HEK293 (cell line): Measurements from ENCODE around the gene CBR4.

Experiments used
- ZBTB21 ChIP-seq: fragments of 450-650 bp; formaldehyde crosslinking; IDR thresholded peaks from 2 replicates; pipeline ENCODE4 v1.5.1; 2017; ENCODE audit warnings: missing biosample characterization, missing genetic modification characterization
- TF ChIP-seq, protein P1 (sequence below): IDR thresholded peaks from 2 replicates; pipeline ENCODE4 v1.6.1; 2011; ENCODE audit warnings: mild to moderate bottlenecking, low read depth, low read length, borderline replicate concordance
- TF ChIP-seq, protein P2 (sequence below): fragments of 450-650 bp; formaldehyde crosslinking; IDR thresholded peaks from 2 replicates; pipeline ENCODE4 v1.5.1; 2016; ENCODE audit warnings: missing biosample characterization, missing genetic modification characterization
- TF ChIP-seq, protein P3 (sequence below): fragments of 450-650 bp; formaldehyde crosslinking; IDR thresholded peaks from 2 replicates; pipeline ENCODE4 v1.5.1; 2016; ENCODE audit warnings: missing biosample characterization, missing genetic modification characterization

DNA sequence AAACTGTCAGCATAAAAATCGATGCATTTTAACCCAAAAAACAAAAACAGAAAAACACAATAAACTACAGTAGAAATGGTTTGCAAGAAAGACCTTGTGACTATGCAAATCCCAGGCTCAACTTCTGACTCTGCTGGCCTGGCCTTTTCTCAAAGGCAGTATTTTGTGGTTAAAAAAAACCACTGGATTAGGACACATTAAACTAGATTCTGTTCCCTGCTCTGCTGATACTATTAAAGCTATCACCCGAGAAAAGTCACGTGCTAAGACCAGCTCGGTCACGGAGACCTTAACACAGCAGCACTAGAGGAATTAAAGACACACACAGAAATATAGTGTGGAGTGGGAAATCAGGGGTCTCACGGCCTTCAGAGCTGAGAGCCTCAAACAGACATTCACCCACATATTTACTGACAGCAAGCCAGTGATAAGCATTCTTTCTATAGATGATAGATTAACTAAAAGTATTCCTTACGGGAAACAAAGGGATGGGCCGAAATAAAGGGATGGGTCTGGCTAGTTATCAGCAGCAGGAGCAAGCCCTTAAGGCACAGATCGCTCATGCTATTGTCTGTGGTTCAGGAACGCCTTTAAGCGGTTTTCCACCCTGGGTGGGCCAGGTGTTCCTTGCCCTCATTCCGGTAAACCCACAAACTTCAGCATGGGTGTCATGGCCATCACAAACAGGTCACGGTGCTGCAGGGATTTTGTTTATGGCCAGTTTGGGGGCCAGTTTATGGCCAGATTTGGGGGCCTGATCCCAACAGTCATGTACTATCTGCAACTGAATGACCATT is 16.1 kb downstream of the CBR4 start:
- TF ChIP-seq, protein P1, sequence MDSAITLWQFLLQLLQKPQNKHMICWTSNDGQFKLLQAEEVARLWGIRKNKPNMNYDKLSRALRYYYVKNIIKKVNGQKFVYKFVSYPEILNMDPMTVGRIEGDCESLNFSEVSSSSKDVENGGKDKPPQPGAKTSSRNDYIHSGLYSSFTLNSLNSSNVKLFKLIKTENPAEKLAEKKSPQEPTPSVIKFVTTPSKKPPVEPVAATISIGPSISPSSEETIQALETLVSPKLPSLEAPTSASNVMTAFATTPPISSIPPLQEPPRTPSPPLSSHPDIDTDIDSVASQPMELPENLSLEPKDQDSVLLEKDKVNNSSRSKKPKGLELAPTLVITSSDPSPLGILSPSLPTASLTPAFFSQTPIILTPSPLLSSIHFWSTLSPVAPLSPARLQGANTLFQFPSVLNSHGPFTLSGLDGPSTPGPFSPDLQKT: no peak
- TF ChIP-seq ZBTB21 (tag by site-specific recombination): no peak
- TF ChIP-seq, protein P2, sequence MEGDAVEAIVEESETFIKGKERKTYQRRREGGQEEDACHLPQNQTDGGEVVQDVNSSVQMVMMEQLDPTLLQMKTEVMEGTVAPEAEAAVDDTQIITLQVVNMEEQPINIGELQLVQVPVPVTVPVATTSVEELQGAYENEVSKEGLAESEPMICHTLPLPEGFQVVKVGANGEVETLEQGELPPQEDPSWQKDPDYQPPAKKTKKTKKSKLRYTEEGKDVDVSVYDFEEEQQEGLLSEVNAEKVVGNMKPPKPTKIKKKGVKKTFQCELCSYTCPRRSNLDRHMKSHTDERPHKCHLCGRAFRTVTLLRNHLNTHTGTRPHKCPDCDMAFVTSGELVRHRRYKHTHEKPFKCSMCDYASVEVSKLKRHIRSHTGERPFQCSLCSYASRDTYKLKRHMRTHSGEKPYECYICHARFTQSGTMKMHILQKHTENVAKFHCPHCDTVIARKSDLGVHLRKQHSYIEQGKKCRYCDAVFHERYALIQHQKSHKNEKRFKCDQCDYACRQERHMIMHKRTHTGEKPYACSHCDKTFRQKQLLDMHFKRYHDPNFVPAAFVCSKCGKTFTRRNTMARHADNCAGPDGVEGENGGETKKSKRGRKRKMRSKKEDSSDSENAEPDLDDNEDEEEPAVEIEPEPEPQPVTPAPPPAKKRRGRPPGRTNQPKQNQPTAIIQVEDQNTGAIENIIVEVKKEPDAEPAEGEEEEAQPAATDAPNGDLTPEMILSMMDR (tag by site-specific recombination): no peak
- TF ChIP-seq, protein P3, sequence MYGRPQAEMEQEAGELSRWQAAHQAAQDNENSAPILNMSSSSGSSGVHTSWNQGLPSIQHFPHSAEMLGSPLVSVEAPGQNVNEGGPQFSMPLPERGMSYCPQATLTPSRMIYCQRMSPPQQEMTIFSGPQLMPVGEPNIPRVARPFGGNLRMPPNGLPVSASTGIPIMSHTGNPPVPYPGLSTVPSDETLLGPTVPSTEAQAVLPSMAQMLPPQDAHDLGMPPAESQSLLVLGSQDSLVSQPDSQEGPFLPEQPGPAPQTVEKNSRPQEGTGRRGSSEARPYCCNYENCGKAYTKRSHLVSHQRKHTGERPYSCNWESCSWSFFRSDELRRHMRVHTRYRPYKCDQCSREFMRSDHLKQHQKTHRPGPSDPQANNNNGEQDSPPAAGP (tag by site-specific recombination): no peak
